HG03575 (cell line): Measurements from ENCODE around the gene BOLA1.
"Not testable (repeated sequence)": the region's sequence is repeated elsewhere in the genome, so short reads cannot be mapped to it uniquely, and the experiment has no call there.

ENCODE experiments used
- ATAC-seq: cut with Tn5 transposase; IDR thresholded peaks from one replicate; pipeline ENCODE4 v1.9.1; 2021; ENCODE audit not compliant: unreplicated experiment, insufficient number of reproducible peaks, low FRiP score; ENCODE audit errors: extremely low read depth

The BOLA1 gene

DNA sequence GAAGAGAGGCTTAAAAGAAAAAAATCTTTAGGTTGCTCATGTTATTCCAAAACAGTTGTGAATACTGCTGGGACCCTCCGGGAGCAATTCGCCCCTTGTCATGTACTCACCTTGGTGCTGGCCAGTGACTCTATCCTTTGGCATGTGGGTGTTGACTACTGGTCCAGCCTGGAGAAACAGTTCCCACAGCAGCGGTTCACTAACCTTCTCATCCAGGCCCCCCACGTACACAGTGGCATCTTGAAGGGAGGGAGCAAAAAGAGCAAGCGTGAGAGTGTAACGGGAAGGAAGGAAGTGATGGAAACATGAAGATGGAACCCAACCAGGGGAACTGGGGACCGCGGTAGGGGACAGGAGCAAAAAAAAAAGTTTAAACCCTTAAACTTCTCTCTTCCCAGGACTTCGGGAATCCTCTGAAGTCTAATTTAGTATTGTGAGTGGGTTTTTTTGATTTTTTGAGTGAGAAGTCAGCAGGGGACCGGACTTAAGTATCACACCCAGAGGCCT, 27.7 kb downstream of the BOLA1 start:
- no peak for ATAC-seq

DNA sequence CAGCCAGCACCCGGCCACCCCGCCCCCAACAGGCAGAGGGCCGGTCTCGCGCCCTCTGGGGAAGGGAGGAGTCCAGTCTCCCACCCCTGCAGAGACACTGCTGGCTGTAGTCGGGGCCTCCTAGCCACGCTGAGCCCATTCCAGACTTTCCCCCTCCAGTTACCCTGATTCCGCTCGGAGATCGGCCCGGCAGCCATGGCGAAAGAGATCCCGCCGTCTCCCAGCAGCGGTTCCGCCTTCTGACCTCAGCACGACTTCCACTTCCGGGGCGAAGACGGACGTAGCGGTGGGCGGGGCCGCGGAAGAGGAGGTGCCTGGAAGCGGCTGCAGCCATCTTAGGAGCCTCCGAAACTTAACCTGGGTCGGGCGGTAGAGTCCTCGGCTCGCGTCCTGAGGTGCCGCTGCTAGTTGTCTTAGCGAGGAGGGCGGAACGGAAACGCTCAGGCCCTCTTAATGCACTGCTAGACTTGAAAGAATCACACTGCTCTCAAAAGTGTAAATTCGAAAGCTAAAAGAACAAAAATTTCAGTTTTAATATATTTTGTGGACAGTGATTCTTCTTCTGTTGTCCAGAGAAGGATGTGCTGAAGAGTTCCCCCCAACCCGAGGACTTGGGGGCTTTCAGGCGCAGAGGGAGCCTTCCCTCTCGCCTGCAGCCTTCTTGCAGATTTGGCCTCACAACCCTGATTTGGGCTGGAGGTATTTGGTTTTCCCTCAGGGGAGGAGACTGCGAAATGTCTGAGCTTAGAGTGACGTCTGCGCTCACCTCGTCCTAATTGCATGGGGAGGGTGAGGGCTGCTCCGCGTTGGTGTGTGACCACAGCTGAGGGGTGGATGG, 28.4 kb downstream of the BOLA1 start, which contains the start of gene SF3B4:
SF3B4 (minus strand) TSS at position 241 of the 838 bp plus-strand sequence; CDS start at position 197, 44 bp downstream.
- peak; percentile 50 for ATAC-seq

DNA sequence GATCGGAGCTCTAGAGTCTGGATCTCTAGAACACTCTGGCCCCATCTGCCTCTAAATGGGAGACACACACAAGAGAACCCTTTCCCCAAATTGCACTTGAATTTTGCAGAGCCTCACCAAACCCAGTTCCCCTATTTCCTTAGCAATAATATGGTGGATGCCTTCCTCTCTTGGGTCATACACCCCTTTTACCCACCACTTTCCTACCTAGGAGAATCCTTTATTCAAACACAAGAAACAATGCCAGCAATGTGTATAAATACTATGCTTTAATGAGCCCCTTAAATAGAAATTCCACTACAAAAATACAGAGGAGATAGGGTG, 29.0 kb downstream of the BOLA1 start:
- no peak for ATAC-seq

DNA sequence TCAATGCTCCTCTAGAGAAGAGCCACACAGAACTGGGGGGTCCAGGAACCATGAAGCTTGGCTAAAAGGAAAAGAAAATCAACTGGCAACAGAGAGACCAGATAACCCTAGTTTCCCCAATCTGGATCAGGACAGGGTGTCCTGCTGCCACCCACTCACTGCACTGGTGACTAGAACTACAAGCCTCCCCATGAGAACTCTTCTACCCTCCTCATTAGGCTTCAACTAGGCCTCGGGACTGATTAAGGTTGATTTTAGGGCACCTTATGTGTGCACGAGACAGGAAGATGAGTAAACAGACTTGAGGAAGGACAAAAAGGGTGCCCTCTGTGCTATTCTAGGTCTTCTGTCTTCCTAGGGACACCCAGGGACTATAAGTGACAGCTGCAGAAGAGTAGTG, 30.5 kb downstream of the BOLA1 start:
- ATAC-seq: no peak

DNA sequence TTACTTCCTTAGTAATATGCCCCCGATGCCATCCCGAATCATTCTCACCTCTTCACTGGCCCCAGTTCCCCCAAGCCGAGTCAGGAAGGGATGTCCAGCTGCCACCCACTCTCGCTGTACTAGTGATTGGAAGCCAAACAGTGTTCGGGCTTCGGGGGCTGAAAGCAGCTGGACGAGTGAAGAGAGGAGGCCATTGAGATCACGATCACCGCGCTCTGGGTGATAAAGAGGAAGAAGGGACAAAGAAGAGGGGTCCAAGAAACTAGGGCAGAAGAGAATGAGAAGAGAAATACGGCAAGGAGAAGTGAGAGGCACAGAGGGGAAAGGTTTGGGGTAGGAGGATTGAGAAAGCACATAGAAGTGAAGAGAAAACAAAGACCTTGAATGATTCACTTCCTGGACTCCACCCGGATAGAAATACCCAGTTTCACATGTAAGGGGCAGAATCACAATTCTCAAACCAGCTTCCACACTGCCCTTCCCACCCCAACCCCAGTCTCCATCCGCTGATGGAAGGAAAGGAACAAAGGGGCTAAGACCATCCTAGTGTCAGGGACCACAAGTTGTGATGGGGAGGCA, 31.9 kb downstream of the BOLA1 start:
- ATAC-seq: no peak

DNA sequence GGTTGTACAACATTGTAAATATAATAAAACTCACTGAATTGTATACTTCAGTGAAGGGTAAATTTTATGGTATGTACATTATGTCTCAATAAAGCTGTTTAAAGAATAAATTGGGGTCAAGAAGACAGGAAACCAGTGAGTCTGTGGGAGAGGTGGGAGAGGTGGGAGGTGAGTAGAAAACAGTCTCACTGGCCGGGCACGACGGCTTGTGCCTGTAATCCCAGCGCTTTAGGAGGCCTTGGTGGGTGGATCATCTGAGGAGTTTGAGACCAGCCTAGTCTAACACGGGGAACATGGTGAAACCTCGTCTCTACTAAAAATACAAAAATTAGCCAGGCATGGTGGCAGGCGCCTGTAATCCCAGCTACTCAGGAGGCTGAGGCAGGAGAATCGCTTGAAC, 33.1 kb downstream of the BOLA1 start:
- no peak for ATAC-seq

DNA sequence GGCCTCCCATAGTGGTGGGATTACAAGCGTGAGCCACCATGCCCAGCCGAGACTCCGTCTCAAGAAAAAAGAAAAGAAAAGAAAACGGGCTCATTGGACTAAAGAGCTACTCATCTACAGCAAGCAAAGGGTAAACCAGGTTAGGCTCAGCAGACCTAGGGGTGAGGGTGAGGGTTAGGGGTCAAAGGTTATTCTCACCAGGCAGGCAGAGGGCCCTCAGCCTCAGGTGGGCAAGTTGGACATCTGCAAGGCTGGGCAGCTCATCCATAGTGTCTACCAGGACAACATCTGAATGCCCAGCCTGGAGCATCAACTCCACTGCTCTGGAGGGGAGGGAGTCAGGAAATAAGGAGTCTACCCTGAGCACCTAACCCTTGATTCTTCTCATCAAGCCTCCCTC, 33.8 kb downstream of the BOLA1 start:
- ATAC-seq: no peak

DNA sequence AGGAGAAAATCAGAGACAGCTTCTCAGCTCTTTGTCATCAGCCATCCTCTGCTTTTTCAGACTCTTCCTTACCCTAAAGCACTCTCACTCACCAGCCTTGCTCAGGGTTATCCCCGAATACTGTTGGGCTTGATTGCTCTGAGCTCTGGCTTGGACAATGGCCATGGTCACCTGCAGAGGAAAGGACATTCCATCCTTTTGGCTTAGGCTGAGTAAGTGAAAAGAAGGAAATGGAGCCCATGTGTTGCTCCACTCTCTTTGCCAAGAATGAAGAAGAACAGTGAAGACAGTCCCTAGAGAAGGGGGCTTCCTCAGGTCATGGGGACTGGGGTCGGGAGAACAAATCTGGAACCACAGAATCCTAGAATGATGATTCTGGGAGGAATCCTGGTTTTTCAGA, 35.0 kb downstream of the BOLA1 start:
- no peak for ATAC-seq

DNA sequence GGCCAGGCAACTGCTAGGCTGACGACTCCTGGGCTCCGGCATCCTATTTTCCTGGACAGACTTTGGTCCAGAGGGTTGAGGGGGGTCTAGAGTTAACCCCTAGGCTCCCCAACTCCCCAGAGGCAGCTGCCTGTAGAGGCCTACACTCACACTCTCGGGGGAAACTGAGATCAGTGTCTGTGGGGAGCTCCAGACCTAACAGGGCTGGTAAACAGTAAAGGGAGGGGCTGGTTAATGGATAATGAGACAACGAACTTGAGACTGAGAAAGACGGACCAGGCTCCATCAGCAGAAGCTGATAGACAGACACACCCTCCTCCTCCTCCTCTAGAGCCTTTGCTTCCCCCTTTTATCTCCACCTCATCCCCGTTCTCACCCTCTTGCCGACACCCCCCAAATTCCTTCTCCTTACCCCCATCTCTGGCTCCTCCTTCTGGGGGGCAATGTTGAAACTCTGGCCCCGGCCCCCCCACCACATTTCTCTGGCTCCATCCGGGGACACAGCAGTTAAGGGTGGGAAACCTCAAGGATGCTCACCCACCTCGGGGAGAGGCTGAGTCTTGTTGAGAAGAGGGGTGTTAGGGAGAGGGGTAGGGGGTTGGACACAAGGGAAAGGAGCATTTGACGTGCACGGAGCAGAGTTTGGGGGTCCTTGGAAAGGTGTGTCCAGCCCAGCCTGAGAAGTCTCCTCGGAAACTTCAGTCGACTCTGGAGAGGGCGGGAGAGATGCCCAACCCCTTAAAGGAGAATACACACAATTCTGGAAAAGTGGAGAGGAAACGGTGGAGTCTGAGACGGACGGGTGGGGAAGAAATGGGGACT, 37.0 kb downstream of the BOLA1 start, which contains the start of gene MTMR11:
MTMR11 (minus strand) TSS at position 710 of the 822 bp plus-strand sequence; CDS start at position 478, 232 bp downstream.
- no peak for ATAC-seq

DNA sequence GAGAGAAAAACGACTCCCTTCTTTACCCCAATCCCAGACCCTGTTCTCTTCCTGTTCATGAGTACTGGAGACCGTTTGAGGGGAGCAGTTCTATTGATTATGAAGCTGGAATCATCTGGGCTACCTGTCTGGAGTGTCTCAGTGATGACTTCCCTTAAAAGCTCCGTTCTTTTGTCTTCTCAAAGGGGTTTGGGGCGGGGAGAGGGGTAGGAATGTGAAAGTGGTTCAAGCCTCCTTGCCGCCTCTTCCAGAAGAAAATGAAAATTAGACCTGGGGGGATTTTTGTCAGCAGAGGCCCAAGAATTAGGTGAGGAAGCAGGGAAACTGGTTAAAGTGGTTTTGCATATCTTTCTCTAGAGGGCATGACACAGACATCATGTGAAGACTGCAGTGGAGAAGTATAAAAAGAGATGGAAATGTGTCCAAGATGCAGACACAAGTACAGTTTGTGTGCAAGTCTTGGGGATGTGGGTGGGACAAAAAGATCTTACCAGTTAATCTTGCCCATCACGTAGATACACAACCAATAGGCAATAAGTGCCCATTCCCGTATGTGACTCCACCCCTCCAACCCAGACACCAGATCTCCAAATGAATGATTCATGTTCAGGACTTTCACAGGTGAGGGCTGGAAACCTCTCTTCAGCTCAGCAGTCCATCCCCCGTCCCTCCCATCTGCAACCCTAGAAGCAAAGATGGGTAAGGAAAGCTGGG, 37.8 kb downstream of the BOLA1 start:
- ATAC-seq: no peak

DNA sequence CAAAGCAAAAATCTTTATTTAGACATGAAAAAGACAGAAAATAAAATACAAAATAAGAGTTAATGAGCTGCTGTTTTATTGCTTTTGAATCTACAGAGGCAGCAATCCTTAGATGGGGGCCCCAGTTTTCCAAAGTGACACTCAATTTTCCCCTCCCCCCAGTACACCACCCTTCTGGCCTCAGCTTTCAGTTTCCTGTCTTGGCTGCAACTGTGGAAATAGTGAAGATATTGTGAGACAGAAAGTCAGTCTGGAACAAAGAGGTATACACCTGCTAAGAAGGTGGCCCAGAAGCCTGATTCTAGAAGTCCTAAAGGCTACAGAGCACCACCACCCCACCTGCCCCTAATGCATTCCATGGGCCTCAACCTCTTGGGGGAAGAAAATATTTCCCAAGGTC, 38.4 kb downstream of the BOLA1 start:
- ATAC-seq: no peak

DNA sequence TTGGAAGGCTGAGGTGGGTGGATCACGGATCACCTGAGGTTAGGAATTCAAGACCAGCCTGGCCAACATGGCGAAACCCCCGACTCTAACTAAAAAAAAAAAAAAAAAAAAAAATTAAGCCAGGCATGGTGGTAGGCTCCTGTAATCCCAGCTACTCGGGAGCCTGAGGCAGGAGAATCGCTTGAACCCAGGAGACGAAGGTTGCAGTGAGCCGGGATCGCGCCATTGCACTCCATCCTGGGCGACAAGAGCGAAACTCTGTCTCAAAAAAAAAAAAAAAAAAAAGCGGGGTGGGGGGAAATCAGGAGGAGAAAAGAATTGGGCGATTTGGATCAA, 39.3 kb downstream of the BOLA1 start:
- ATAC-seq: not testable (repeated sequence)

DNA sequence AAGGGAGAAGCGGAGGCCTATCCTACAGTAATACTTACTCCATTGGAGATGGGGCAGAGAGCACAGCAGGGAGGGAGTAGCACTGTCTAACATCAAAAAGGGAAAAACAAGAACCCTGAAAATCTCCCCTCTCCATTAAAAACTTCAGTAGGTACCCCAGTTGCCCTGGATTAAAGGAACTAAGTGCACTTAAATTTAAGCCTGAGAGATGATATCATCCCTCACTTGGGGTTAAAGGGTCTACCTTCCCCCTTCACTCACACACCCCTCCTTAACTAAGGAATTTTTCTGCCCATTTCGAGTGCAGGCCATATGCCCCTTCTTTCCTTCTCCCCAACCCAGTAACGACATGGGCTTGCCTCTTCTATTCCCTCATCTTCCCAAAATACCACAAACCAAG, 41.1 kb downstream of the BOLA1 start:
- no peak for ATAC-seq

DNA sequence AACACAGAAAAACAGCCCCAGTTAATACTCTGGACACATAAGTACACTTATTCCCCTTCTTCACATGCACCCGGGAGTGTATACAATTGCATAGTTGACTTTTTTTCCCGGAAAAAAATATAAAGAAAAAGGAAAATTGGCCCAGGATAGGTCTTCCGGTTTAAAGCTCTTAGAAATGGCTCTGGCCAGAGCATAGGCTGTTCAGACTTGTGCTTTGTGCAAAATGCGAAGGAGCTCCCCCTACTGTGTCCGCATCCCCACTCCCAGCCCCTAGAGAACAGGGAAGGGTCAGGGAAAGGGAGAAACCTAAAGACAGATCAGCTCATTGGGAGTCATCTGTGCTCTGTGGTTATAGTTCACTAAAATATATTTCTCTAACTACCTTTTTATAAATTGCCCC, 42.8 kb downstream of the BOLA1 start:
- ATAC-seq: no peak

DNA sequence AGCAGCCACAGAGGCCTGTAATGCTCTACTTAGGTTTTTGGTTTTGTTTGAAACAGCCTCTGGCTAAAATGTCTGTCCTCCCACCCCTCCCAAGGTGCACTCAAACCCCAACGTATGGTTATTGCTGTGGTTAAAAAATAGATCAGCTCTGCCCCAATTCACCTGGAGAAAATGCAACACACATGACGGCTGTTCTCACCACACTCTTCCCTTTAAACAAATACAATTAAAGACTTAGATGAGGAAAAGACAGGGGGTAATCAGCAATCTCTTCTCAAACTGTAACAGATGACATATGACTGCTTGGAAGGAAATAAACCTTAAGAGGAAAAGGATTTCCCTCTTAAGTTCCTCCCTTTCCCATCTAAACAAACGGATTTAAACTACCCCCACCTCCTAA, 43.5 kb downstream of the BOLA1 start:
- no peak for ATAC-seq

DNA sequence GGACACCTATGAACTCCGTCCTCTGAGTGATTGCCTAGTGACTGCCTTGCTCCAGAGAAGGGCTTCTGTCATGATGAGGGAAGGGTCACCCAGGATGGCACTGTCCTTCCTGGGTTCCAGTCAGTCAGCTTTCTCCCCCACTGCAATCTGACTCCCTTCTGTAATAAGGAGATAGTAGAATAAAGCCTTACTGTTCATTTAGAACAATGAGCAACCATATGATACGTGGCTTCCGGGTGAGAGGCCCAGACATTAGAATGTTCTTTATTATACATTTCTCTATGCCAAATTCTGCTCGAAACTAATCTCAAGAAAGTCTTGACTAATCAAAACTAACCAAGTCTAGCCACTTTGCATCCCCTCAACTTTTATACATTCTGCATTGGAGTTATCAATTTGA, 45.8 kb downstream of the BOLA1 start:
- no peak for ATAC-seq

DNA sequence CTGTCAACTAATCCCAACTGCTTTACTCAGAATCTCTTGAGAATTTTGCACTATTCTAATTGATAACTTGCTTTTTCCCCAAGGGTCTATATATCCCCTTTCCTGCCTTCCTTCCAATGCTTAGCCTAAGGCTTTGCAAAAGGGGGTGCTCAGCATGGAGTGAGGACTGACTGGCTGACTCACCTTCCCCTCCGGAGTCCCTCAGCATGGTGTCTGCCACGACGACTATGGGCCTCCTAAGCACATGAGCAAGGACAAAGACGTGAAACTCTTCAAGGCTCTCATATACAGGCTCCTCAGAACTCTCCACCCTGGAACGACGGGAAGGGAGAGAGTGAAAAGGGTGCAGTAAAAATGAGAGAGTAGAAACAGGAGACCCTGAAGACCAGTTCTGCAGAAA, 50.5 kb downstream of the BOLA1 start:
- no peak for ATAC-seq
